GM18951 (cell line): Measurements from ENCODE around the gene LRIG1.

ENCODE experiments used
- POLR2A ChIP-seq: IDR thresholded peaks from 4 replicates; pipeline ENCODE4 v1.6.1; 2011; ENCODE audit warnings: mild to moderate bottlenecking; ENCODE audit not compliant: insufficient read length, insufficient read depth; ENCODE audit errors: extremely low read depth
- in situ Hi-C: fragments of 300-500 bp; cut with MboI; formaldehyde crosslinking; loops from one replicate; pipeline ENCODE4 v1.12.0; 2022; ENCODE audit warnings: low sequenced_read_pairs, mixed read lengths, inconsistent platforms; ENCODE audit not compliant: unreplicated experiment

LRIG1 gene

DNA sequence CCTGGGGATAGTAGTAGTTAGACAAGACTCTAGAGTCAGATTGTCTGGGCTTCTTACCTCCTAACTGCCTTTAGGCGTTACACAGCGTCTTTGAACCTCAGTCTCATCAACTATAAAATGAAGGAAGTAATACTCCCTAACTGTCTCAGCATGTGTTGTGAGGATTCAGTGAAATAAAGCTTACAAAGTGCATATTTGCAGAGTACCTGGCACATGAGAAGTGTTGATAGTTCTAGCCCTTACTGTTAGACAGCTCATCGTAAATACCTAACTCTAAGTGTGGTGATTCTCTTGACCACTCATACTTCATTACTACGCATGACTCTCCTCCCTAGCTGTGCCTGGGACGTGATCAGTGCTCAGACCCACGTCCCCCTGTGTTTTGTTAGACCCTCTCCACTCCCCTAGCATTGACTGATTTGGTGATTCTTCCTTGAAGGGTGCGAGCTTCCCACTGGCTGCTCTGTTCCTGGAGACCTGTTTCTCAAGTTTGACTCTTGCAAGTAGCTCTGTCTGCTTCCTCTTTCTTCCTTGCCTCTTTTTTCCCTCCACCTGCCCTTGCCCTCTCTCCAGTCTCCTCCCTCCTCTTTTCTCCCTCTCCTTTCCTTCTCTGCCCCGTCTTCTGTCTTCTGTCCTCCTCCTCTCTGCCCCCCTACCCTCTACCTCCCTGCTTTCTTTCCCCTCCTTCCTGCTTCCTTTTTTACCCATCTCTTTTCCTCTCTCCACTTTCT, 155.8 kb downstream of the LRIG1 start:
- in situ Hi-C loops = no loop called here
- TF ChIP-seq POLR2A = no peak

DNA sequence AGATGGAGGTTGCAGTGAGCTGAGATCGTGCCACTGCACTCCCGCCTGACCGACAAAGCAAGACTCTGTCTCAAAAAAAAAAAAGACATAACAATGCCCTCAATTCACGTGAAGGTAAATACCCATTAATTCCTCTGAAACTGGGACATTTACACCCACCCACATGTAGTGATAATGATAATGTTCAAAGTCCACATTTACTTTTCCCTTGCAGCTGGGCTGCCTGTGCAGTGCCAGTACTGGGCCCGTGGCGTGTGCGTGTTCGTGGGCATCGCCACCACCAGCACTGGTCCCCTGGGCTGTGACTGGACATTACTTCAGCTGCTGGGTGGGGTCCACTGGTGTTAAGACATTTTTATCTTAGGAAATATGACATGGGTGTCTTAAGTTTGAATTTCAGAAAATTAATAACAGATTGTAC, 156.4 kb downstream of the LRIG1 start:
- in situ Hi-C loops = no loop called here
- no peak for TF ChIP-seq POLR2A

DNA sequence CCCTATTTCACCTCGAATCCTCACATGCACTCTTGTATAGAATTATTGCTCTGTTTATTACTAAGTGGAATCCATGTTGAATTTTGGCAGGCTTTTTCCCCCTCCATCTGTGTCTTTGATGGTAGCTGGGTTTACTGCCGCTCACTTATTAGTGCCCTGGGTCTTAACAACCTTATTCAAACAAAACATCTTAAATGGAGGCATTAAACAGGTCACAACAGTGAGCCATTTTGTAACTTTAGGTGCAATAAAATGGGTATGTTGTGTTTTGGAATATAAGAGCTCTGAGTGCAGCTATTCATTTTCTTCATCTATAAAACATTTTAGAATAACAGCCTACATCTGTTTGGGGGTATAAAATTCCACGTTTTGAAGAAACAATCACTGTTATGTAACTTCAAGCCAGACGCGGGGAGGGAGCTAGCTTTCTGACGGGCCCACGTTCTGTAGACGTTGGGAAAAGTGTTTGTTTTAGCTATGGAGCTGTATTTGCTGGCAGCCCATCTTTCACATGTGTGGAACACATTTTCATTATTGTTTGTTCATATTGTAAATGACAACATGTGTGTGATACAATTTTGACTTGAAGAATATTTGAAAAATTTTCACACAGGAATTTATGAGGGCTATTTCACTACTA, 158.0 kb downstream of the LRIG1 start:
- in situ Hi-C loops = no loop called here
- no peak for TF ChIP-seq POLR2A

DNA sequence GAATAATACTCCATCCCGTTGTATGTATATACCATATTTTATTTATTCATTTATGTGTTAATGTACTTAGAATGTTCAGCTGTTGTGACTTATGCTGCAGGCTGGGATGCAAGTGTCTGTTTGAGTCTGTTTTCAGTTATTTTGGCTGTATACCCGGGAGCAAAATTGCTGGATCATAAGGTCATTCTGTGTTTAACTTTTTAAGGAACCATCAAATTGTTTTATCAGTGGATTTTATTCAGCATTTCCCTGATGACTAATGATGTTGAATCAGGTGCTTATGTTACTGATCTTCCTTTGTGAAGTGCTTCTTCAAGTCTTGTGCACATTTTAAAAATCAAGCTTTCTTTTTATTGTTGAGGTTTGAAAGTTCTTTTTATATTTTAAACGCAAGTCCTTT, 161.9 kb downstream of the LRIG1 start:
- TF ChIP-seq POLR2A = no peak
- in situ Hi-C loops = no loop called here

DNA sequence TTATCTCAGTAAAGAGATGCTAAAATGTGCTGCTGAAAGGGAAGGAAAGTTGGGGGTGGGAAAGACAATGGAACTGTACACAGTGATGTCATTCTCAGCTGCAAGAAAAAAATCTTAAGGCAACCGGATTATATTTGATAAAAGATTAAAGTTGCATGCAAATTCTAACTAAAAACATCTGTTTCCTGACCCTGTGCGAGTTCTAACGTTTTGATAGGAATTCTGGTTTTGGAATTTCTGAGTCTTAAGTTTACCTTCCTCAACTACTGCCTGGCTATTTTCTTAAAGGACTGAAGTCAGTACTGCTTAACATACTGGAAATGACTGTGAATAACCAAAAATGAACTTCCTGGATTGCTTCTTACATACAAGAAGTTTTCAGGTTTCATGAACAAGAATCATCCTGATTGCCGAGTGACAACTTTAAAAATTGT, 164.5 kb downstream of the LRIG1 start:
- in situ Hi-C loops = no loop called here
- no peak for TF ChIP-seq POLR2A

DNA sequence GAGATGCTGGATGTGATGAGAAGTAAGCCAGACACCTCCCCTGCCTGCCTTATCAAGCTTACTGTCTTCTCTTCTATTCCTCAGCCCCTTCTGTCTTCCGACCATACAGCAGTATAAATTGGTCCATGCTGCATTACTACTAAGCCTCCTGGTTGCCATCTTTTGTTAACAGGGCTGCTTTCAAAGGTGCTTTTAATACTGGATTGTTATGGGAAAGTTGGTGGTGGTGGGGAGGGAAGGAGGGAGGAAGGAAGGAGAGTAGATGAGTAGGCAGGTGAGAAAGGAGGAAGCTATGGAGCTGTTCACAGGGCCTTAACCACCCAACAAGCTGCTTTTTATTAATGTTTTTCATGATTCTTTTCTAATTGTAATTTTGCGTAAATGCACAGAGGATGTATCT, 165.2 kb downstream of the LRIG1 start:
- in situ Hi-C loops = no loop called here
- TF ChIP-seq POLR2A = no peak
